ENCODE results near the gene ENOX2. TPM values are rescaled to one million over a fixed set of nuclear protein-coding genes. Genes with fewer than 3 reads are reported as not detected.

ENOX2 gene
- total RNA-seq, 1 donor from 2014 or later: 13.6 TPM

DNA sequence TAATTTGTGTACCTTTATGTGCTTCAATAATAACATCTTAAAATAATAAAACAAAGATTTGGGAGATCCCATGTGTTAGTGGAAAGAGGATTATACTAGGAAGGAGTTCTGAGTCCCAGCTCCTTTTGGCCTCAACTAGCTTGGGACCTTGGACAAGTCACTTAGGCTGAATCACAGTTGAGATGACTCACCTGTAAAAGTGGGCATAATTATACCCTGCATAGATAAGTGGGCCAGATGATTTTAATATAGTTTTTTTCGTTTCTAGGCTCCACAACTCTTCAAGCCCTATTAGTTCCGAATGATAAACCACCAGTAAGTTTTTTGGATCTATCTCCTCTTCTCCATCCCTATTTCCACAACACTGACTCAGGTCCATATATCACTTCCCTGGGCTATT is 131.8 kb downstream of the ENOX2 start:
- peaks cover 12% of the 10 kb centered on the region for H3K4me1 Mint-ChIP-seq (ENCODE audit: unreplicated experiment)
- DNase-seq (ENCODE audit: extremely low spot score, unreplicated experiment): no peak
- H3K9me3 Mint-ChIP-seq (ENCODE audit: unreplicated experiment): no peaks in the 10 kb centered on the region
- H3K27ac Mint-ChIP-seq (ENCODE audit: unreplicated experiment): no peak overlapping the region
- TF ChIP-seq CTCF (IDR thresholded peaks at IDR 0.05): no peak
- H3K36me3 Mint-ChIP-seq (ENCODE audit: unreplicated experiment): no peaks in the 10 kb centered on the region
- no peak overlapping the region for H3K4me3 Mint-ChIP-seq (ENCODE audit: unreplicated experiment)
- H3K27me3 Mint-ChIP-seq (ENCODE audit: unreplicated experiment): no peaks in the 10 kb centered on the region

DNA sequence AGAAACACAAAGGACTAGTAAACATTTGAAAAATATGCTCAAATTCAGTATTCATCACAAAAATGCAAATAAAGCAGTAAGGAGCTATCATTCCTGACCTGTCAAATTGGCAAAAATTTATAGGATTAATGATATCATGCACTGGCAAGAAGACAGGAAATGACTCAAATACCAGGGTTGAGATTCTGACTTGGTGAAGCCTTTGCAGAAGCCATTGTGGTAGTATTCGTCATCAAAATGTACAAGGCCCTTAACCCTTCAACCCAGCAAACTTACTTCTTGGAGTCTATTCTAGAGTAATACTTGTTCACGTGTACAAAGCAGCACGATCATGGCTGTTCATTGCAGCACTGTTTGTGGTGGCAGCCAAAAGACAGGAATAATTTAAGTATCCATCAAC is 132.4 kb downstream of the ENOX2 start:
- Mint-ChIP-seq H3K27ac (ENCODE audit: unreplicated experiment) (peak overlapping the region; percentile 8), H3K36me3 (ENCODE audit: unreplicated experiment) (no peaks in the 10 kb centered on the region)

GRCh38 chrX:130769835-130770234 is 133.2 kb downstream of the ENOX2 start:
- no peak for TF ChIP-seq CTCF (IDR thresholded peaks at IDR 0.05)
- Mint-ChIP-seq H3K36me3 (ENCODE audit: unreplicated experiment) (no peaks in the 10 kb centered on the region), H3K9me3 (ENCODE audit: unreplicated experiment) (no peaks in the 10 kb centered on the region), H3K27me3 (ENCODE audit: unreplicated experiment) (no peaks in the 10 kb centered on the region), H3K27ac (ENCODE audit: unreplicated experiment) (no peak overlapping the region), H3K4me1 (ENCODE audit: unreplicated experiment) (peaks cover 12% of the 10 kb centered on the region), H3K4me3 (ENCODE audit: unreplicated experiment) (no peak overlapping the region)
- no peak for DNase-seq (ENCODE audit: extremely low spot score, unreplicated experiment)

More for the DNA sequence above, 132.4 kb downstream of the ENOX2 start:
- no peaks in the 10 kb centered on the region for H3K27me3 Mint-ChIP-seq (ENCODE audit: unreplicated experiment)
- no peaks in the 10 kb centered on the region for H3K9me3 Mint-ChIP-seq (ENCODE audit: unreplicated experiment)
- DNase-seq (ENCODE audit: extremely low spot score, unreplicated experiment): no peak
- H3K4me1 Mint-ChIP-seq (ENCODE audit: unreplicated experiment): peaks cover 12% of the 10 kb centered on the region
- TF ChIP-seq CTCF (IDR thresholded peaks at IDR 0.05): no peak
- no peak overlapping the region for H3K4me3 Mint-ChIP-seq (ENCODE audit: unreplicated experiment)

DNA sequence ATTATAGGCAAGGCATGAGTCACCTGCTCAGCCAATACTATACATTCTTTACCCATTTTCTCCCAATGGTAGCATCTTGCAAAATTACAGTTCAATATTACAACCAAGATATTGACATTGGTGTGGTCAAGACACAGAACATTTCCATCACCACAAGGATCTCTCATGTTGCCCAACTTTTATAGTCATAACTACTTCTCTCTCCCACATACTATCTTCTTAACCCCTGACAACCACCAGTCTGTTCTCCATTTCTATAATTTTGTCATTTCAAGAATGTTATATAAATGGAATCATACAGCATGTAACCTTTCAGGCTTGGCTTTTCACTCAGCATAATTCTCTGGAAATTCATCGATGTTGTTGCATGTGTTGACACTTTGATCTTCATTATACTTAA is 144.9 kb downstream of the ENOX2 start:
- no peaks in the 10 kb centered on the region for H3K4me1 Mint-ChIP-seq (ENCODE audit: unreplicated experiment)
- no peak for TF ChIP-seq CTCF (IDR thresholded peaks at IDR 0.05)
- H3K9me3 Mint-ChIP-seq (ENCODE audit: unreplicated experiment): no peaks in the 10 kb centered on the region
- peaks cover 2% of the 10 kb centered on the region for H3K36me3 Mint-ChIP-seq (ENCODE audit: unreplicated experiment)
- H3K27me3 Mint-ChIP-seq (ENCODE audit: unreplicated experiment): no peaks in the 10 kb centered on the region
- DNase-seq (ENCODE audit: extremely low spot score, unreplicated experiment): no peak
- no peak overlapping the region for H3K4me3 Mint-ChIP-seq (ENCODE audit: unreplicated experiment)
- H3K27ac Mint-ChIP-seq (ENCODE audit: unreplicated experiment): no peak overlapping the region

DNA sequence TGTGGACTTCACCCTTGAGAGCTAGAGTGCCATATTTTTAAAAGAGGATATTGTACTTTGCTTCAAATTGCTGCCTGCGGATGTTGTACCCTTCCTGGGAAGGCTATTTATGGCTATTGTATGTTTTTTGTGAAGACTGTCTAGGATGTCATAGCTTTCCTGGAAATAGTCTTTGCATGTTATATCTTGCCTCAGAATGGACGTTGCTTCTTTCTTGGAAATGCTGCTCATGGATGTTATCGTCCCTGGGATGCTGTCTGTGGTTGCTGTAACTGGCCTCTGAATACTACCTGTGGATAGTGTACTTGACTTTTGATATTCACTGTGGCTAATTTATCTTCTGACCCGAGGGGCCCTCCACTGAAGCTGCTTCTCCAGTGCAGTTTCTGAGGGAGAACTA is 146.8 kb downstream of the ENOX2 start:
- Mint-ChIP-seq H3K4me1 (ENCODE audit: unreplicated experiment) (no peaks in the 10 kb centered on the region), H3K9me3 (ENCODE audit: unreplicated experiment) (no peaks in the 10 kb centered on the region), H3K27me3 (ENCODE audit: unreplicated experiment) (no peaks in the 10 kb centered on the region), H3K27ac (ENCODE audit: unreplicated experiment) (no peak overlapping the region), H3K36me3 (ENCODE audit: unreplicated experiment) (no peaks in the 10 kb centered on the region), H3K4me3 (ENCODE audit: unreplicated experiment) (no peak overlapping the region)
- DNase-seq (ENCODE audit: extremely low spot score, unreplicated experiment): no peak
- no peak for TF ChIP-seq CTCF (IDR thresholded peaks at IDR 0.05)

All from osteocyte (in vitro differentiated cells).